HG03520 (cell line): ENCODE data around the gene RPL7A.
"Not testable (repeated sequence)": the region's sequence is repeated elsewhere in the genome, so short reads cannot be mapped to it uniquely, and the experiment has no call there.

Source experiments
- ATAC-seq: cut with Tn5 transposase; IDR thresholded peaks from one replicate; pipeline ENCODE4 v1.9.1; 2021; ENCODE audit warnings: mild to moderate bottlenecking, moderate library complexity; ENCODE audit not compliant: unreplicated experiment

Gene RPL7A

GRCh38 chr9:133384736-133385321 is 36.8 kb downstream of the RPL7A start:
- no peak for ATAC-seq

GRCh38 chr9:133385452-133385851 is 37.4 kb downstream of the RPL7A start:
- no peak for ATAC-seq

- no peak for ATAC-seq
Observed at GRCh38 chr9:133386338-133386737, 38.3 kb downstream of the RPL7A start.

GRCh38 chr9:133387680-133388079 is 39.7 kb downstream of the RPL7A start:
- no peak for ATAC-seq

- no peak for ATAC-seq
Observed at GRCh38 chr9:133389025-133389557, 41.1 kb downstream of the RPL7A start.

GRCh38 chr9:133389562-133389961 is 41.5 kb downstream of the RPL7A start:
- ATAC-seq = no peak

GRCh38 chr9:133390713-133391112 is 42.7 kb downstream of the RPL7A start:
- no peak for ATAC-seq

- ATAC-seq = not testable (repeated sequence)
Observed at GRCh38 chr9:133391449-133391848, 43.4 kb downstream of the RPL7A start.

GRCh38 chr9:133392308-133392707 is 44.3 kb downstream of the RPL7A start:
- not testable (repeated sequence) for ATAC-seq

- no peak for ATAC-seq
Observed at GRCh38 chr9:133393399-133393798, 45.4 kb downstream of the RPL7A start.

GRCh38 chr9:133394687-133395271 is 46.8 kb downstream of the RPL7A start:
- ATAC-seq = no peak

GRCh38 chr9:133396952-133397351 is 48.9 kb downstream of the RPL7A start:
- no peak for ATAC-seq

GRCh38 chr9:133397370-133397769 is 49.4 kb downstream of the RPL7A start:
- no peak for ATAC-seq

GRCh38 chr9:133397895-133398294 is 49.9 kb downstream of the RPL7A start:
- no peak for ATAC-seq

GRCh38 chr9:133400292-133400691 is 52.3 kb downstream of the RPL7A start:
- no peak for ATAC-seq
